ENCODE data around the gene TNFRSF1B. TPM values are rescaled to one million over a fixed set of nuclear protein-coding genes. Genes with fewer than 3 reads are reported as not detected.
A peak's percentile ranks its signal among the peaks of the same experiment; 100 is the strongest.

TNFRSF1B gene
- total and polyA plus RNA-seq, 9 of the 15 experiments (the other 6 are each of a cell fraction or from before 2014, with no cell fraction given): 8.8 to 91.3 (median 36.0) TPM

- TF ChIP-seq THAP12 (CRISPR knock-in tag; IDR thresholded peaks at IDR 0.05): no peak
- no peak for TF ChIP-seq ERF (CRISPR knock-in tag; IDR thresholded peaks at IDR 0.05)
- TF ChIP-seq MAX (CRISPR knock-in tag; IDR thresholded peaks at IDR 0.05): peak; percentile 98
- no peak for TF ChIP-seq ZNF407 (IDR thresholded peaks at IDR 0.05; ENCODE audit: low read depth)
- peak; percentile 43; the same call in 1 of the 2 replicates for TF ChIP-seq NFIC (IDR thresholded peaks at IDR 0.05)
- TF ChIP-seq NFXL1 (CRISPR knock-in tag; IDR thresholded peaks at IDR 0.05): peak; percentile 26; the same call in 1 of the 2 replicates
- no peak for TF ChIP-seq HNRNPH1 (optimal IDR thresholded peaks at IDR 0.05; ENCODE audit: low read depth, low read length)
- TF ChIP-seq GTF2A2 (tag; IDR thresholded peaks at IDR 0.05): peak; percentile 59; the same call in 1 of the 2 replicates
- peak; percentile 70; the same call in 1 of the 2 replicates for TF ChIP-seq MEF2D (tag; conservative IDR thresholded peaks at IDR 0.05; ENCODE audit: low read depth)
- no peak for TF ChIP-seq HMG20A (CRISPR knock-in tag; conservative IDR thresholded peaks at IDR 0.05)
- peak; percentile 14; the same call in 1 of the 2 replicates for TF ChIP-seq PHF8 (IDR thresholded peaks at IDR 0.05; ENCODE audit: borderline replicate concordance, low read length)
- no peak; the same call in none of the 2 replicates for TF ChIP-seq ETV1 (tag; conservative IDR thresholded peaks at IDR 0.05; ENCODE audit: low read depth)
- TF ChIP-seq ZNF644 (tag; IDR thresholded peaks at IDR 0.05; ENCODE audit: low read depth): peak; percentile 28; the same call in 1 of the 2 replicates
- TF ChIP-seq DDX20 (tag; IDR thresholded peaks at IDR 0.05; ENCODE audit: low read depth): no peak
- TF ChIP-seq ZNF133 (CRISPR knock-in tag; IDR thresholded peaks at IDR 0.05): no peak
- TF ChIP-seq FOSL1 (tag; conservative IDR thresholded peaks at IDR 0.05): peak; percentile 90
- TF ChIP-seq STAT5A (IDR thresholded peaks at IDR 0.05; ENCODE audit: borderline replicate concordance, low read length): no peak
Measured at GRCh38 chr1:12143631-12144155, 23.1 kb upstream of the TNFRSF1B start (continued).
